ENCODE measurements around the gene GPX4.

Gene GPX4

GRCh38 chr19:1146858-1147780, 43.3 kb downstream of the GPX4 start:
- in situ Hi-C loops (cut with MboI; ENCODE audit: low sequenced_read_pairs), result no loop called here

GRCh38 chr19:1147934-1148549, 44.2 kb downstream of the GPX4 start:
- in situ Hi-C loops (cut with MboI; ENCODE audit: low sequenced_read_pairs), result no loop called here

- in situ Hi-C loops (cut with MboI; ENCODE audit: low sequenced_read_pairs), result no loop called here
Observed at GRCh38 chr19:1149259-1150045, 45.7 kb downstream of the GPX4 start.

DNA sequence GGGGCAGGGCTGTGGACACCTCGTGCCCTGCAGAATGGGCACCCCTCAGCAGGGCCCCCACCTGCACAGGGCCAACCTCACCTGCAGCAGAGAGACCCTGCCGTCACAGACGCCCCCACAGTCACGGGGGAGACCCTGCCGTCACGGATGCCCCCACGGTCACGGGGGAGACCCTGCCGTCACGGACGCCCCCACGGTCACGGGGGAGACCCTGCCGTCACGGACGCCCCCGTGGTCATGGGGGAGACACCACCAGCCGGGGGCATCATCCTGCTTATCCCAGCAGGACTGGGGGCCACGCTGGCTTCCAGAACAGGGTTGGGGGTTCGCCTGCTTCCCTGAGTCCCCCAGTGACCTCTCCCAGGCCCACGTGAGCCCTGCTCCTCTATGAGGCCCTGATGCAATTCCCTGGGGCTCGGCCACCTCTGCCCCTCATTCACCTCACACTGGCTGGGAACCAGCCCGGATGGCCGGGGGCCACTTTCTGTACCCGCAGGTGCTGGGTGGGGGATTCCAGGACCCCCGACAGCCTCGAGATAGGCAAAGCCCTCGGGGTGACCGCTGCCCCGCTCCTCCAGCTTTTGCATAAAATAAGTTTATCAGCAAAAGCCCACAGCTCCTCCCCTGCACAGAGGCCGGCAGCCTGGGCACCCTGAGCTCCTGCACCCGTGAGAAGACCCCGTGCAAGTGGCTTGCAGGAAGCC, 46.7 kb downstream of the GPX4 start:
- in situ Hi-C loops (cut with MboI; ENCODE audit: low sequenced_read_pairs), result no loop called here

DNA sequence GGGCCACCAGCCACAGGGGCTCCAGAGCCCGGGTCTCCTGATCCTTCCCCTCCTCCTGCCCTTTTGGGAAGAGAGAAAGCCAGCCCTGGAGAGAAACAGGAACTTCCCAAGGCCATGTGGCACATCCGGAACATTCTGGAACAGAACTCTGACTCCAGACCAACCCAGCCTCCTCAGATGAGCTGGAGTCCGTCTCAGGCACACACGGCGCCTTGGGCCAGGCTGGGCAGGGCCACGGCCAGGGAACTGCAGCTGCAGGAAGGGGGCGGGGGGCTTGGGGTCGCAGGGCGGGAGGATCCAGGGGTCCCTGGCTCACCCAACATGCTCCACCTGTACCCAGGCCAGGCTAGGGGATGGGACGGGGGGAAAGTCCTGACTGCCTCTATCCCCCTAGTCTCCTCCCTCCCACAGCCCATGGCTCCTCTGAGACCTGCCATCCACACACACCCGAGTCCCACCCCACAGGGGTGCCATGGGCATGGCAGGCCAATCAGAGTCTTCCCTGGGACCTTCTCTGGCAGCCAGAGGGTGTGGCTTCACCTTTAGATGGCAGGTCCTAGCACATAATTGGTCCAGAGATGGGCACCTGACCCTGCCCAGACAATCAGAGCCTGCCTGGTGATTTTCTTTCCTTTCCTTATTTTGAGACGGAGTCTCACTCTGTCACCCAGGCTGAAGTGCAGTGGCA, 47.4 kb downstream of the GPX4 start:
- in situ Hi-C loops (cut with MboI; ENCODE audit: low sequenced_read_pairs), result no loop called here

- in situ Hi-C loops (cut with MboI; ENCODE audit: low sequenced_read_pairs), result no loop called here
Observed at GRCh38 chr19:1151917-1152587, 48.3 kb downstream of the GPX4 start.

- in situ Hi-C loops (cut with MboI; ENCODE audit: low sequenced_read_pairs), result no loop called here
Observed at GRCh38 chr19:1153891-1154730, 50.3 kb downstream of the GPX4 start.

- in situ Hi-C loops (cut with MboI; ENCODE audit: low sequenced_read_pairs), result no loop called here
Observed at GRCh38 chr19:1154731-1155351, 51.0 kb downstream of the GPX4 start.

GRCh38 chr19:1155352-1156304, 51.8 kb downstream of the GPX4 start:
- in situ Hi-C loops (cut with MboI; ENCODE audit: low sequenced_read_pairs), result no loop called here

Data from HL-60/S4 treated with phorbol 12-myristate 13-acetate at 8.2 ng/mL for 4 days and 3 days (cell line).